Measurements from ENCODE around the gene SEL1L3. TPM values are rescaled to one million over a fixed set of nuclear protein-coding genes. Genes with fewer than 3 reads are reported as not detected.

The SEL1L3 gene
- total RNA-seq, 1 experiment from 2014 or later, result 15.7 TPM

GRCh38 chr4:25879587-25879986, 16.8 kb upstream of the SEL1L3 start:
- Mint-ChIP-seq H3K27ac (ENCODE audit: unreplicated experiment) (no peak overlapping the region), H3K9me3 (ENCODE audit: unreplicated experiment) (no peaks in the 10 kb centered on the region), H3K4me1 (ENCODE audit: low read depth, unreplicated experiment) (no peaks in the 10 kb centered on the region), H3K27me3 (ENCODE audit: insufficient read depth, unreplicated experiment) (peaks cover 13% of the 10 kb centered on the region), H3K4me3 (ENCODE audit: unreplicated experiment) (no peak overlapping the region), H3K36me3 (ENCODE audit: insufficient read depth, unreplicated experiment) (no peaks in the 10 kb centered on the region)
- no peaks in the 10 kb centered on the region for H3K27me3 ChIP-seq (replicated peaks; ENCODE audit: control insufficient read depth, insufficient read depth, low read length)
- BruUV-seq (replicated peaks), result no TSS peak
- intact Hi-C loops (cut with micrococcal nuclease; ENCODE audit: unreplicated experiment), result no loop called here
- H3K9me3 ChIP-seq, result no peaks in the 10 kb centered on the region
- POLR2A ChIA-PET, result no interaction called here
- no peak overlapping the region for H3K4me3 ChIP-seq (ENCODE audit: low read depth, low read length)
- no peaks in the 10 kb centered on the region for H3K36me3 ChIP-seq (ENCODE audit: control insufficient read depth, insufficient read depth, low read length)
- no peak for DNase-seq
- CTCF ChIA-PET, result no interaction called here
- no peaks in the 10 kb centered on the region for H3K4me1 ChIP-seq
- TF ChIP-seq, protein P1, sequence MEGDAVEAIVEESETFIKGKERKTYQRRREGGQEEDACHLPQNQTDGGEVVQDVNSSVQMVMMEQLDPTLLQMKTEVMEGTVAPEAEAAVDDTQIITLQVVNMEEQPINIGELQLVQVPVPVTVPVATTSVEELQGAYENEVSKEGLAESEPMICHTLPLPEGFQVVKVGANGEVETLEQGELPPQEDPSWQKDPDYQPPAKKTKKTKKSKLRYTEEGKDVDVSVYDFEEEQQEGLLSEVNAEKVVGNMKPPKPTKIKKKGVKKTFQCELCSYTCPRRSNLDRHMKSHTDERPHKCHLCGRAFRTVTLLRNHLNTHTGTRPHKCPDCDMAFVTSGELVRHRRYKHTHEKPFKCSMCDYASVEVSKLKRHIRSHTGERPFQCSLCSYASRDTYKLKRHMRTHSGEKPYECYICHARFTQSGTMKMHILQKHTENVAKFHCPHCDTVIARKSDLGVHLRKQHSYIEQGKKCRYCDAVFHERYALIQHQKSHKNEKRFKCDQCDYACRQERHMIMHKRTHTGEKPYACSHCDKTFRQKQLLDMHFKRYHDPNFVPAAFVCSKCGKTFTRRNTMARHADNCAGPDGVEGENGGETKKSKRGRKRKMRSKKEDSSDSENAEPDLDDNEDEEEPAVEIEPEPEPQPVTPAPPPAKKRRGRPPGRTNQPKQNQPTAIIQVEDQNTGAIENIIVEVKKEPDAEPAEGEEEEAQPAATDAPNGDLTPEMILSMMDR (IDR thresholded peaks at IDR 0.05; ENCODE audit: insufficient read depth in 1 of 2, low read depth in 1 of 2, low read length in 1 of 2, severe bottlenecking in 1 of 2, unreplicated experiment in 1 of 2), result no peak

DNA sequence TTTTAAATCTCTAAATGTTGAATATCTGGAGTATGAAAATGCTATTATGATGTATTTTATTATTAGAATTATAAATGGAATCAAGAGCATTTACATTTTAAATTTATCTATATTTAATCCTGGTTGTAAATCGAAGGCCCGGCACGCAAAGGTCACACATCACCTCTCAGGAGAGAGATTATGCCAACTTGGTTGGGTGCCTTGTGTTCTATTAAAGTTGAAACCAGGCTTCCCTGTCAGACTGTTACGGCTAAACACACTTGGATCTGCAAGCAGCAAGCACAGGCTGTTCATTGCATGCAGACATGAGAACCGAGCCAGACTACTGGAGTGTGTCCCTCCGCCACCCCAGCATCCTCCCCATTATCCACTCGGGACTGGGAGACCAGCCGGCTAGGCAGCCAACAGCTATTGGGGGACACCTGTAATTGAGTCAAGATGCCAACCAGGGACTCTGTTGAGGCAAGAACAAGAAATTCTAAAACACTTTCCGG, 16.4 kb upstream of the SEL1L3 start:
- Histone ChIP-seq H3K36me3 (ENCODE audit: control insufficient read depth, insufficient read depth, low read length) (no peaks in the 10 kb centered on the region), H3K27me3 (replicated peaks; ENCODE audit: control insufficient read depth, insufficient read depth, low read length) (no peaks in the 10 kb centered on the region), H3K9me3 (no peaks in the 10 kb centered on the region), H3K4me3 (ENCODE audit: low read depth, low read length) (no peak overlapping the region), H3K4me1 (no peaks in the 10 kb centered on the region)
- H3K27ac Mint-ChIP-seq (ENCODE audit: unreplicated experiment), result no peak overlapping the region
- no peaks in the 10 kb centered on the region for H3K4me1 Mint-ChIP-seq (ENCODE audit: low read depth, unreplicated experiment)
- BruUV-seq (replicated peaks), result no TSS peak
- no peak for DNase-seq
- no peaks in the 10 kb centered on the region for H3K36me3 Mint-ChIP-seq (ENCODE audit: insufficient read depth, unreplicated experiment)
- intact Hi-C loops (cut with micrococcal nuclease; ENCODE audit: unreplicated experiment), result no loop called here
- POLR2A ChIA-PET, result no interaction called here
- TF ChIP-seq, protein P1 (IDR thresholded peaks at IDR 0.05; ENCODE audit: insufficient read depth in 1 of 2, low read depth in 1 of 2, low read length in 1 of 2, severe bottlenecking in 1 of 2, unreplicated experiment in 1 of 2), result no peak
- peaks cover 11% of the 10 kb centered on the region for H3K27me3 Mint-ChIP-seq (ENCODE audit: insufficient read depth, unreplicated experiment)
- CTCF ChIA-PET, result no interaction called here
- H3K9me3 Mint-ChIP-seq (ENCODE audit: unreplicated experiment), result no peaks in the 10 kb centered on the region
- H3K4me3 Mint-ChIP-seq (ENCODE audit: unreplicated experiment), result no peak overlapping the region

GRCh38 chr4:25878676-25879075, 15.9 kb upstream of the SEL1L3 start:
- CTCF ChIA-PET, result no interaction called here
- POLR2A ChIA-PET, result no interaction called here

More at GRCh38 chr4:25878676-25879075, 15.9 kb upstream of the SEL1L3 start:
- Mint-ChIP-seq H3K36me3 (ENCODE audit: insufficient read depth, unreplicated experiment) (no peaks in the 10 kb centered on the region), H3K27me3 (ENCODE audit: insufficient read depth, unreplicated experiment) (peaks cover 9% of the 10 kb centered on the region), H3K4me1 (ENCODE audit: low read depth, unreplicated experiment) (no peaks in the 10 kb centered on the region), H3K27ac (ENCODE audit: unreplicated experiment) (no peak overlapping the region), H3K9me3 (ENCODE audit: unreplicated experiment) (no peaks in the 10 kb centered on the region), H3K4me3 (ENCODE audit: unreplicated experiment) (no peak overlapping the region)
- no peak for DNase-seq
- intact Hi-C loops (cut with micrococcal nuclease; ENCODE audit: unreplicated experiment), result no loop called here
- no TSS peak for BruUV-seq (replicated peaks)
- Histone ChIP-seq H3K4me3 (ENCODE audit: low read depth, low read length) (no peak overlapping the region), H3K9me3 (no peaks in the 10 kb centered on the region), H3K36me3 (ENCODE audit: control insufficient read depth, insufficient read depth, low read length) (no peaks in the 10 kb centered on the region), H3K4me1 (no peaks in the 10 kb centered on the region), H3K27me3 (replicated peaks; ENCODE audit: control insufficient read depth, insufficient read depth, low read length) (no peaks in the 10 kb centered on the region)
- TF ChIP-seq, protein P1 (IDR thresholded peaks at IDR 0.05; ENCODE audit: insufficient read depth in 1 of 2, low read depth in 1 of 2, low read length in 1 of 2, severe bottlenecking in 1 of 2, unreplicated experiment in 1 of 2), result no peak
